DND-41 (cell line): ENCODE results near the gene U2AF1L4.
A peak's percentile ranks its signal among the peaks of the same experiment; 100 is the strongest.

Experiments used
- ATAC-seq: fragments of 200-7000 bp; cut with Tn5 transposase; 3 replicates; pipeline ENCODE4 v1.9.1; 2021; ENCODE audit warnings: low read depth; ENCODE audit not compliant: insufficient read depth
- DNase-seq: peaks from one replicate; pipeline ENCODE4 v3.0.0-alpha.2; 2020
- H2AFZ ChIP-seq: 2 replicates; pipeline ENCODE4 v1.6.0; 2012; ENCODE audit warnings: low read depth, low read length
- H3K27ac ChIP-seq: 2 replicates; pipeline ENCODE4 v1.5.1; 2012; ENCODE audit warnings: low read length, inconsistent platforms
- H3K27me3 ChIP-seq: fragments of 200-600 bp; sonication (generic); 2 replicates; pipeline ENCODE4 v1.6.0; 2012; ENCODE audit warnings: low read length, mild to moderate bottlenecking, inconsistent platforms; ENCODE audit not compliant: insufficient read depth, poor library complexity
- H3K36me3 ChIP-seq: 2 replicates; pipeline ENCODE4 v1.5.1; 2012; ENCODE audit warnings: low read length, inconsistent platforms; ENCODE audit not compliant: insufficient read depth
- H3K4me1 ChIP-seq: 2 replicates; pipeline ENCODE4 v1.5.1; 2012; ENCODE audit warnings: mild to moderate bottlenecking, low read length; ENCODE audit not compliant: insufficient read depth
- H3K4me2 ChIP-seq: 2 replicates; pipeline ENCODE4 v1.6.0; 2012; ENCODE audit warnings: mild to moderate bottlenecking, moderate library complexity, low read length, inconsistent platforms; ENCODE audit not compliant: insufficient read depth
- H3K4me3 ChIP-seq, 2 experiments: fragments of 200-600 bp in 1 of 2; shearing (Covaris generic) in 1 of 2; 2 replicates each; pipeline ENCODE4 v1.5.1; 2012 to 2016; ENCODE audit warnings: inconsistent platforms in 2 of 2, low read length in 2 of 2, mild to moderate bottlenecking in 2 of 2, low read depth in 1 of 2, moderate library complexity in 1 of 2
- H3K79me2 ChIP-seq: 2 replicates; pipeline ENCODE4 v1.6.0; 2012; ENCODE audit warnings: low read length, inconsistent platforms; ENCODE audit not compliant: insufficient read depth
- H3K9ac ChIP-seq: 2 replicates; pipeline ENCODE4 v1.6.0; 2012; ENCODE audit warnings: low read depth, mild to moderate bottlenecking, inconsistent platforms, low read length, moderate library complexity
- H3K9me3 ChIP-seq: 2 replicates; pipeline ENCODE4 v1.5.1; 2012; ENCODE audit warnings: low read length, moderate library complexity, mild to moderate bottlenecking, inconsistent platforms; ENCODE audit not compliant: insufficient read depth, severe bottlenecking
- H4K20me1 ChIP-seq: 2 replicates; pipeline ENCODE4 v1.6.0; 2012; ENCODE audit warnings: low read length; ENCODE audit not compliant: insufficient read depth
- EZH2 ChIP-seq: IDR thresholded peaks from 3 replicates; pipeline ENCODE4 v1.6.1; 2012; ENCODE audit warnings: borderline replicate concordance, low read depth, mild to moderate bottlenecking, moderate library complexity, low read length, inconsistent platforms; ENCODE audit not compliant: severe bottlenecking
- TF ChIP-seq, protein P1 (sequence below): IDR thresholded peaks from 2 replicates; pipeline ENCODE4 v1.5.1; 2012; ENCODE audit warnings: borderline replicate concordance, low read length, moderate library complexity, mild to moderate bottlenecking; ENCODE audit not compliant: poor library complexity, severe bottlenecking; ENCODE audit errors: extremely low read depth

U2AF1L4 gene

GRCh38 chr19:35777961-35778360 is 32.7 kb upstream of the U2AF1L4 start:
- ATAC-seq (no peak), DNase-seq (no peak)
- H2AFZ ChIP-seq: no peak overlapping the region
- no peaks in the 10 kb centered on the region for H3K27me3 ChIP-seq
- H3K9ac ChIP-seq: peak overlapping the region; percentile 75; the same call in 1 of the 2 replicates
- H3K36me3 ChIP-seq: peaks cover 59% of the 10 kb centered on the region
- H3K9me3 ChIP-seq: no peaks in the 10 kb centered on the region
- H4K20me1 ChIP-seq: peaks cover 45% of the 10 kb centered on the region
- H3K4me3 ChIP-seq: no peak overlapping the region
- peaks cover 29% of the 10 kb centered on the region for H3K4me1 ChIP-seq
- peaks cover 38% of the 10 kb centered on the region for H3K79me2 ChIP-seq
- 0 out of 2 replicates have a peak overlapping the region, but pooled peaks have one; percentile 8 for H3K27ac ChIP-seq
- no peak overlapping the region for H3K4me2 ChIP-seq
- no peak for TF ChIP-seq EZH2

DNA sequence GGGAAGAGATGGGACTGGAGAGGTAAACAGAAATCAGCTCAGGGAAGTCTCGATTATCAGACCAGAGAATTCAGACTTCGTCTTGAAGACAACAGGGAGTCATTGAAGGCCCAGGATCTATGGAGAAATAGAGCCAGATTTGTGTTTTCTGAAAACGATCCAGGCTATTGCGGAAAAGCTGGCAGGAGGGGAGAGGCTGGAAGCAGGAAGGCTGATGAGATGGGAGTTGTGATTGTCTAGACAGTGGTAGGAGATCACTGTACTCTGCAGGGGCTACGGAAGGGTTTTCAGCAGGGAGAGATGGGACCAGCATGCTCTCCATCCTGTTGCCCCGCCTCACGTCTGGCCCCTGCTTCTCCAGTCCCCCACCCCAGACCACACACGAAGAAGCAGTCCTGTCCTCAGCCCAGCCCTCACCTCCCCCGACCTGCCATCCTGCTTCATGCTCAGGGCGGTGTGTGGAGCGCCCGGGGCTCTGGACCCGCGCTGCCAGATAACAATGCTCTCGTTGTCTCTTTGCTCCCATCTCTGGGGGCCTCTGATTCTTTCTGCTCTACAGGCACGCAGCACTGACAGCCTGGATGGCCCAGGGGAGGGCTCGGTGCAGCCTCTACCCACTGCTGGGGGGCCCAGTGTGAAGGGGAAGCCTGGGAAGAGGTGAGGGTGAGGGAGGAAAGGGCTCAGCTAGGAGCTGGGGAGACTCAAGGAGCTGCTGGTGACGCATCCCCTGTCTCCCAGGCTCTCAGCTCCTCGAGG is 32.0 kb upstream of the U2AF1L4 start:
- peaks cover 29% of the 10 kb centered on the region for H3K4me1 ChIP-seq
- H3K9me3 ChIP-seq: no peaks in the 10 kb centered on the region
- no peak for TF ChIP-seq EZH2
- TF ChIP-seq, protein P1, sequence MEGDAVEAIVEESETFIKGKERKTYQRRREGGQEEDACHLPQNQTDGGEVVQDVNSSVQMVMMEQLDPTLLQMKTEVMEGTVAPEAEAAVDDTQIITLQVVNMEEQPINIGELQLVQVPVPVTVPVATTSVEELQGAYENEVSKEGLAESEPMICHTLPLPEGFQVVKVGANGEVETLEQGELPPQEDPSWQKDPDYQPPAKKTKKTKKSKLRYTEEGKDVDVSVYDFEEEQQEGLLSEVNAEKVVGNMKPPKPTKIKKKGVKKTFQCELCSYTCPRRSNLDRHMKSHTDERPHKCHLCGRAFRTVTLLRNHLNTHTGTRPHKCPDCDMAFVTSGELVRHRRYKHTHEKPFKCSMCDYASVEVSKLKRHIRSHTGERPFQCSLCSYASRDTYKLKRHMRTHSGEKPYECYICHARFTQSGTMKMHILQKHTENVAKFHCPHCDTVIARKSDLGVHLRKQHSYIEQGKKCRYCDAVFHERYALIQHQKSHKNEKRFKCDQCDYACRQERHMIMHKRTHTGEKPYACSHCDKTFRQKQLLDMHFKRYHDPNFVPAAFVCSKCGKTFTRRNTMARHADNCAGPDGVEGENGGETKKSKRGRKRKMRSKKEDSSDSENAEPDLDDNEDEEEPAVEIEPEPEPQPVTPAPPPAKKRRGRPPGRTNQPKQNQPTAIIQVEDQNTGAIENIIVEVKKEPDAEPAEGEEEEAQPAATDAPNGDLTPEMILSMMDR: no peak
- peak overlapping the region in 1 of 2 experiments; percentile 74; a peak in 1 of 4 replicates for H3K4me3 ChIP-seq
- peak overlapping the region; percentile 78; the same call in 1 of the 2 replicates for H3K27ac ChIP-seq
- H3K79me2 ChIP-seq: peaks cover 38% of the 10 kb centered on the region
- H3K9ac ChIP-seq: peak overlapping the region; percentile 75
- peaks cover 52% of the 10 kb centered on the region for H3K36me3 ChIP-seq
- ATAC-seq (no peak), DNase-seq (no peak)
- no peak overlapping the region for H2AFZ ChIP-seq
- peak overlapping the region; percentile 92 for H3K4me2 ChIP-seq
- H4K20me1 ChIP-seq: peaks cover 38% of the 10 kb centered on the region; the same call in 1 of the 2 replicates
- no peaks in the 10 kb centered on the region for H3K27me3 ChIP-seq

- peaks cover 32% of the 10 kb centered on the region; the same call in 1 of the 2 replicates for H4K20me1 ChIP-seq
- DNase-seq (no peak), ATAC-seq (no peak)
- H3K27me3 ChIP-seq: no peaks in the 10 kb centered on the region
- H3K4me1 ChIP-seq: peaks cover 29% of the 10 kb centered on the region
- peak overlapping the region; percentile 37 to 74; a peak in 3 of 4 replicates for H3K4me3 ChIP-seq
- peak overlapping the region; percentile 92 for H3K4me2 ChIP-seq
- H3K36me3 ChIP-seq: peaks cover 41% of the 10 kb centered on the region
- H2AFZ ChIP-seq: 0 out of 2 replicates have a peak overlapping the region, but pooled peaks have one; percentile 7
- peak overlapping the region; percentile 78 for H3K27ac ChIP-seq
- H3K79me2 ChIP-seq: peaks cover 38% of the 10 kb centered on the region
- TF ChIP-seq, protein P1: no peak
- no peak for TF ChIP-seq EZH2
- peak overlapping the region; percentile 75 for H3K9ac ChIP-seq
- H3K9me3 ChIP-seq: no peaks in the 10 kb centered on the region
Observed at GRCh38 chr19:35776102-35776788, 31.0 kb upstream of the U2AF1L4 start.
